ENCODE data around the gene HNMT.
"Not testable (repeated sequence)": the region's sequence is repeated elsewhere in the genome, so short reads cannot be mapped to it uniquely, and the experiment has no call there.

Gene HNMT

DNA sequence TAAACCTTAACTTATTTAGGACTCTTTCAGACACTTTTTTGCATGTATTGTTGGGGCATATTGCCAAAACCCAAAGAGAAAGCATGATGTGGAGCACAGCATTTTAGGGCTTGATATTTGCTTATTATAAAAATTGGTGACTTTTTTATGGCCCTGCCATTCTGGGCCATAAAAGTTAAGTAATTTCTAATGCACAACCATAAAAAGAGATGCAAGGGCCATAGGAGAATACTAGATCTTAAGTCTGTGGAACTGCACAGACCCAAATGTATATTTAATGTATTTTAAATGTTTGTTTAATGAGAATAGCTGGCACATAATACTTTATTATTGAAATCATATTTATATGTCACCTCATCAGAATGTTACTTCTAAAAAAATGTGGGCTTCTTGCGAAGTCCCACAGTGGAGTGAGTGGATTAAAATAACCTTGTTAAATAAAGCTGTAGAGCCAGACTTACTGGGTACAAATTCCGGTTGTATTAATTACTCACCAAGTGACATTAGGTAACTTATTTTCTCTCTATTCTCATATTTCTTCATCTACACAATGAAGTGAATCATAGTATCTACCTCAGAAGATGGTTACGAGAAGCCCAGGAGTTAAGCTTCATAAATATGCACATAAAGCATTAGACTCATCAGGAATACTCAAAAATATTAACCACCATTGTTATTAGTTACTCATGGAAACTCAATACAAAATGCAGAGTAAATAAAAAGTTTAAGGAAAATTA, 52.2 kb downstream of the HNMT start:
- DNase-seq = no peak

DNA sequence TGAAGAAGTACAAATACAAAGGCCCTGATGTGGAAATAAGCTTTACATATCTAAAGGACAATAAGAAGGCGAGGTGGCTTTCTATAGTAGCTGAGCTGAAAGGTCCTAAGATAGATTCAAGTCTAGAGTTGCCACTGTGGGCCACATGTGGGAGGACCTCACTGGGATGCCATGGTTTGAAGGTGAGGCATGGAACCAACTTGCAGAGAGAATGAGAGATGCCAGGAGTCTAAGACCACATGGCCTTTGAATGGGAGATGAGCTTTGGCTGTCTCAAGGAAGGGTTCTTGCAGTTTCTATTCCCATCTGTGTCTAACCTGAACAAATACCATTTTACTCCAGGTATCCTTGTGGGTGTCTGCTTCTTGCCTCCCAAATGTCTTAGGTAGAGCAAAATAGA, 53.6 kb downstream of the HNMT start:
- no peak for DNase-seq

DNA sequence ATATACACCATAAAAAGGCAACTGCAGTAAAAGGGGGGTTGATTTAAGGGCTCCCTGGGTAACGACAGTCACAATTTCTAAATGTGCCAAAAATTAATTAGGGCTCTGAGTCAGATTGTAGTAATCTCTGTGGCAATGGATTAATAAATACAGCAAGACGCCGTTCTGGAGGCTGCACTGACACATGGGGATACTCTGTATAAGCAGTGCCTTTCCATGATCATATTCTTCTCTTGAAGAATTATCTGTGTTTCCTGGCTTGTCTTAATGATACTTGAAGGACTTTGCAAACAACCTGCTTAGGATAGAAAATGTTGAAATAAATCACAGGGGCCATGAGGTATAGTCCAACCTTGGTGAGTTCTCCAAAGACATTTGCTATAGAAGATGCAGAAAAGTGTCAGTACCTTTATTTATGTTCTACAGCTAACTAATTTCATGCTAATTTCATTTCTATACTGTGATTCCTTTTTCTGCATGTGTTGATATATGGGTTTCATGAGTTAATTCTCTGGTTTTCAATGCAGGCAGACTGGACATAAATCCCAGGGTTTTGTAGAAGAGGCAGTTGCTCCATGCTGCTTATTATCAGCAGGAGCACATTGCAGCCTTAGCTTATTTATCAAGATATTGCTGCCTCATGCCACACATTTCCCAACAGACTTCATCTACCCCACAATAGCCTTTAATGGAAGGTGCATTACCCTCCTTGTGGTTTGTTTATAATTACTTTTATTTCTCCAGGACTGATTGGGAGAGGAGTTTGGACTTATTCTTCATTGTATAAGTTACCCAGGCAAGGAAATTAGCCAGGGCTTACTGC, 54.8 kb downstream of the HNMT start:
- no peak for DNase-seq

DNA sequence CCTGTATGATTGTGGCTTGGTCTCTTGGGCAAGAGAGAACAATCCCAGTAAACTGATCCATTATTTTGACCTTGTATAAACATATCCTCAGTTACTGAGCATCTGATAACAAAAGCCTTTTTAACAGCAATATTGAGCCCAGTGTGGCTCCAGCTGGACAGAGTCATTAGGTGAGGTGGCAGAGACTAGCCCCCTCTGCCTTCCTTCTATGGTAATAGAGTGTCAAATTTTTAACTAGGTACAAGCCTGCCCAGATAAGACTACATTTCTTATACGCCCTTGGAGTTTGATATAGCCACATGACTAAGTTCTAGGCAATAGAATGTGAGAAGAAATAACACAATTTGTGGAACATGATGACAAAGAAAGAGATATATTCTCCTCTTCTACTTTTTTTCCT, 56.2 kb downstream of the HNMT start:
- no peak for DNase-seq

- DNase-seq = no peak
Observed at GRCh38 chr2:138021154-138021553, 56.9 kb downstream of the HNMT start.

GRCh38 chr2:138023298-138023697, 59.0 kb downstream of the HNMT start:
- no peak for DNase-seq

DNA sequence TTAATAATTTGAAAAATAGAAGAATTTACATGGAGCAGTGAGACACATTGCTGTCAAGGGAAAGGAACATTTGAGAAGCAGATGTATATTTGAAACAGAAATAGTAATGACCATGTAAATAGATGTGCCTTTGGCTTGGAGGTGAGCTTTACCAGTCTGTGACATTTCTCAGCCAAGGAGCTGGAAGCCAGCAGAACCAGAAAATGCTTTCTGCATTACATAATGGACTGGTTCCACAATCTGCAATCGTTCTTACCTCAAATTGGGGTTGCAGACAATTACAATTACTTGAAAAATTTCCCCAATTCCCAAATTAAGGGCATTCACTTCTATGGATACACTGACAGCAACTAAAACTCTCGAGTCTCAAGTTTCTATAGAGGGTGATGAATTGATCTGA, 59.7 kb downstream of the HNMT start:
- no peak for DNase-seq

- no peak for DNase-seq
Observed at GRCh38 chr2:138026111-138027020, 62.1 kb downstream of the HNMT start.

DNA sequence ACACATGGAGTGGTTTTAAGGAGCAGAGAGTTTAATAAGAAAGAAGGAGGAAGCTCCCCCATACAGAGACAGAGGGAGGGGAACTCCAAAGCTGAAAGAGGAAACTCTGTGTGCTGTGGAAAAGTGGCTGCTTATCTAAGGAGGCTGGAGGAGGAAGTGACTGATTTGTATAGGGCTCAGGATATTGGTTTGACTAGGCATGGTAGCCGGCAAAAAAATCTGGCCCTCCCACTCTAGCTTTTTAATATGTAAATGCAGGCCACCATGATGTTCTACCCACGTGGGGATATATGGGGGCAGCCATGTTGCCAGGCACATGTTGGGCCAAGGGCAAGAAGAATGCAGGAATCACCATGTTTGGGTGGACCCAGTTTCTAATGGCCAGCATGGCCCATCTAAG, 64.3 kb downstream of the HNMT start:
- no peak for DNase-seq

GRCh38 chr2:138029276-138029675, 65.0 kb downstream of the HNMT start:
- no peak for DNase-seq

GRCh38 chr2:138030459-138030858, 66.2 kb downstream of the HNMT start:
- no peak for DNase-seq

DNA sequence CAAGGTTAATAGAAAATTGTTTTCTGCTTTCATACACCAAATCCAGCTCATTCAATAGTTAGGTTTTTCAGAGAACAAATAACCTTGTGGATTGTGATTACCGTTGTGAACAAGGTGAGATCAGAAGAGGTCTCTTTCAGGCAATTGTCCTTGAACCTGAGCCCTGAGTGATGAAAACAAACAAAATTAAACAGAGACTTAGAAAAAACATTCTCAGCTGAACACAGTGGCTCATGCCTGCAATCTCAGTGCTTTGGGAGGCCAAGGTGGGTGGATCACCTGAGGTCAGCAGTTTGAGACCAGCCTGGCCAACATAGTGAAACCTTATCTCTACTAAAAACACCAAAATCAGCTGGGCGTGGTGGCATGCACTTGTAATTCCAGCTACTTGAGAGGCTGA, 68.1 kb downstream of the HNMT start:
- DNase-seq = no peak

GRCh38 chr2:138034536-138034935, 70.3 kb downstream of the HNMT start:
- DNase-seq = no peak

GRCh38 chr2:138035608-138036217, 71.4 kb downstream of the HNMT start:
- DNase-seq = no peak

DNA sequence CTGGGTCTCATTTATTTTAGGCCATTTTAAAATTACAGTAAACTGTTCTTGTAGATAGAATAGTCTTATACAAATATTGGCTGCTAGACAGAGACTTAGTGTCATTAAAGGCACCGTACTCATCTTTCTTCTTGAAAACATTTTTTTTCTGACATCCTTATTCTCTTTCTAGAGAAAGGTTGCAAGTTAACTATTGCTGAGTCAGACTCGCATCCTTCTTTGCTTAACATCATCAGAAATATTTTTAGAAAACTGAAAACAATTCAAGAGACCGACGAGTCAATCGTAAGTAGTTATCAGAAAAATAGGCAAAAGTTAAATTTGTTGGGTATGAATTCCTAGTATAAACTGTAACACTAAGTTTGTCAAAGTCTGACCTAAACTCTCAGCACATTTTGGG, 72.2 kb downstream of the HNMT start:
- DNase-seq = no peak

DNA sequence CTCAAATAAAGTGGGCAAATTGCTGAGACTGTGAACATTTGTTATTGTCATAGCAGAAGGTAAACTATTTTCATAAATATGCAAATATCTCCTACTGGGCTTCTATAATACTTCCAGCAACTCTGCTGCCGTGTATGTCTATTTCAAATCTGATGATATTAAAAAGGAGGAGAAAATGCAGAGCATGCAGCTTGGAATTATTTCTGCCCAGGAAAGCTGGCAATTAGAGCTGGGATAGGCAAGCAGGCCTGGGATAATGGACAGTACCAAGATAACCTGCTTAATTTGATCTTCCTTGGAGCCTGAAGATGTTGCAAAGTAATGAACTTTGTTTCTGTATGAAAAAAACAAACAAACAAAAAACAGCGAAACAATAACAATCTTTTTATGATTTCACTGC, 72.8 kb downstream of the HNMT start:
- DNase-seq = no peak

- DNase-seq = no peak
Observed at GRCh38 chr2:138040616-138041015, 76.3 kb downstream of the HNMT start.

- DNase-seq = no peak
Observed at GRCh38 chr2:138042311-138042710, 78.0 kb downstream of the HNMT start.

GRCh38 chr2:138043588-138043987, 79.3 kb downstream of the HNMT start:
- DNase-seq = not testable (repeated sequence)

GRCh38 chr2:138058427-138058826, 94.2 kb downstream of the HNMT start:
- DNase-seq = no peak

GRCh38 chr2:138059487-138060300, 95.4 kb downstream of the HNMT start:
- no peak for DNase-seq

GRCh38 chr2:138060301-138060635, 96.0 kb downstream of the HNMT start:
- DNase-seq = no peak
